ENCODE measurements around the gene FIBCD1.

FIBCD1 gene

DNA sequence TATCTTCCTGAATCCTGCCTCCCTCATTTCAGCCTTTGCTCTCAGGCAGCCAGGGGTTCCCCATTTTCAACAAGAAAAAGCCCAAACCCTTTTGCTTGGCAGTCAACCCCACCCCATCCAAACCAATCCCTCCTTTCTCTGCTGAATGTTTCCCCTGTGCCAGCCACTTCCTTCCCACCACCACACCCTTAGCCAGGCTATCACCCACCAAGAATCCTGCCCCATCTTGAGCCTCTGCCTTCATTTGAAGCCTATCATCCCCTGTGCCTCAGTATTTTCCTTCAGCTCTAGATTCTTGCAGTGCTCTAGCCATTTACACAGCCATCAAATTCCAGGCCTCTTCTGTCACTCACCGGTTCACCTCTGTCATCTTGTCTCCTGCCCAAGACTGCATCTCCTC lies 15.3 kb upstream of the FIBCD1 start:
- DNase-seq, result no peak

DNA sequence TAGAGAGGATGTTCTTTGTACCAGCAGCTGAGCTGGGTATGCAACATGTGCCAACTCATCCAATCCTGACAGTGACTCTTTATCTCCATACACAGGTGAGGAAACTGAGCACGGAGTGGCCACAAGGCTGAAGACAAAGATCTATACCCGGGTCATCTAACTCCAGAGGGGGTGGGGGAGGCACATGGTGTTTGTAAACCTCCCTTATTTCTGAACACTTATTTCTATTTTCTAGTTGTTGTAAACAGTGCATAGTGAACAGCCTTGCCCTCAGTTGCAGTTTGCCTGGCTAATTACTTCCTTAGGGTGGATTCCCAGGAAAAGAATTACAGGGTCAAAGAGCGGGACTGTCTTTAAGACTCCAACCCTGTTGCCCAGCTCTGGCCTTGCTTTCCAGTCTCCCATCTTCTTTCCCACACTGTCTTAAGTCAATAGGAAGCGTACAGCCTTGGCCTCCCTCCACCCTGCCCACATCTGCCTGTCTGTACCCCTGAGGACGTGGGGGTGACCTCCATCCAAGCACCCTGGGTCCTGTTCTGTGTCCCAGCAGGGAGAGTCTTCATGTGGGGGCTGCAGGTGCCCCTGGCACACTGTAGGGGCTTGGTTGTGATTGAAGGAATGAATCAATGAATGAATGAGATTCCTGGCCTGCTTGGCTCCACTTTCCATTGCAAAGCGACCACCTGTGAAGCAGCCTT lies 13.2 kb upstream of the FIBCD1 start:
- DNase-seq, result no peak

DNA sequence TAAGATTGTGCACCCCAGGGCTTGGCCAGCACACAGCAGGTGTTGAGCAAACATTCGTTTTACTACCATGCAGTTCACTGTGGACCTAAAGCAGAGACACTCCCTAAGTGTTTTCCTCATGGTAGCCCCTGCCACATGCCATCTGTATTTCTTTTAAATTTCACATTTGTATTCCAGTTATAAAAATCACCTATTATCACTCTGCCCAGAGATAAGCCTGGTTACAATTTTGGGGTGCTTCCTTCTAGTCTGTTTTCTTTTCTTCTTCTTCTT lies 10.9 kb upstream of the FIBCD1 start:
- no peak for DNase-seq

DNA sequence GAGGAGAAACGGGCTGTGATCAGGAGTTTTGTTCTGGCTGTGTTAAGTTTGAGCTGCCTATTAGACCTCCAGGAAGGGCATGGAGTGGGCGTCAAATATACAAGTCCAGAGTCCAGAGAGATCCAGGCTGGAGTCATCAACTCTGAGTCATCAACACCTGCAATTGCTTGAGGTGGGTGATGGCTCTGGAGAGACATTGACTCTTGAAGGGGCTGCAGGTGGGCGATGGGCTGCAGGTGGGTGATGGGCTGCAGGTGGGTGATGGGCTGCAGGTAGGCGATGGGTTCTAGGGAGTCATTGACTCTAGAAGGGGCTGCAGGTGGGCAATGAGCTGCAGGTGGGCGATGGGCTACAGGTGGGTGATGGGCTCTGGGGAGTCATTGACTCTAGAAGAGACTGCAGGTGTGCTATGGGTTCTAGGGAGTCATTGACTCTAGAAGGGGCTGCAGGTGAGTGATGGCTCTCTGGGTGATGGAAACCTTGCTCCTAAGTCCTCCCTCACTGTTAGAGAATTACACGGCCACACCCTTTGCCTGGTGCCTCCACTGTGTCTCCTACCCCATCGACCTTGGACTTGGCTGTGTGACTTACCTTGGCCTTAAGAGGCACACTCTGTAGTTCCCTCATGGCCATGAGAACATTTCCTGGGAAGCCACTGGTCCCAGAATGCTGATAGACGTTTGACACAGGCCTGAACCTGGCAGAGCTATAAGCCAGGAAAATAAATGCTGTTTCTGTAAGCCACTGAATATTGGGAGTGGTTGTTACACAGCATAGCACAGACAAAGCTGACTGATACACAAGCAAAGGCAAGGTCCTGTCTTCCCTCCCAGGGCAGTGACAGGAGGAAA lies 10.4 kb upstream of the FIBCD1 start:
- no peak for DNase-seq

DNA sequence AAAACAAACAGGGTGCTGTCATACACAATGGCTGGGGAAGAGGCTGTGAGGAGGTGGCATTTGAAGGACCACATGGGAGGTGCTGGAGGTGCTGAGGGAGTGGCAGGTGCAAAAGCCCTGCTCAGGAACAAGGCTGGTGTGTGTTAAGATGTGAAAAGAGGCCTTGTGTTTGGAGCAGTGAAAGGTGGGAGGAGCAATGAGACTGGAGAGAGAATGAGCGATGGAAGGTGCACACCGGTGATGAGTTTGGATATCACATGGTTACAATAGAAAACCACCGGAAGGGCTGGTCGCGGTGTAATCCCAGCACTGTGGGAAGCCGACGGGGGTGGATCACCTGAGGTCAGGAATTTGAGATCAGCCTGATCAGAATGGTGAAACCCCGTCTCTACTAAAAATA lies 9.2 kb upstream of the FIBCD1 start:
- DNase-seq, result no peak

DNA sequence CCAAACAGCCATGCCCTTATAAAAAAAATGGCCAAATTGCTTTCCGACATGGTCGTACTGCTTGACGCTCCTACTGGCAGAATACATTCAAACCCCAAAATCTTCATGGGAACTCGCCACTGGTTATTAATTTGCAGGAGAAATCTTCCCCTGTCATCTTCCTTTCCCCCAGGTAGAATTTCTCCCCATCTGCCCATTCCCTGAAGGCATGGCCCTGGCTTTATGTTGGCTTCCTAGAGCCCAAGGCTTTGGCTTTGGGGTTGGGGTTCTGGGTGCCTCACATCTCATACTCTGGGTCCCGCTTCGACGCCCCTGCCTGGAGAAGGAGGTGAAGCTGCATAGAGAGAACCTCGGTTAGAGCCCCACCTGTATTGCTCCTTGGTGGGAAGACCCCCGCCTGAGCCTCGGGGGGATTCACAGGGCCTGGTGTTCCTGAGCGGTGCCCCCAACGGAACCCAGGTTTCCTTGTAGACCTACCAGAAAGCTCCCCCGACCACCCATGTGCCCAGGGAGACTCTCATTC lies 8.6 kb upstream of the FIBCD1 start:
- DNase-seq, result no peak

DNA sequence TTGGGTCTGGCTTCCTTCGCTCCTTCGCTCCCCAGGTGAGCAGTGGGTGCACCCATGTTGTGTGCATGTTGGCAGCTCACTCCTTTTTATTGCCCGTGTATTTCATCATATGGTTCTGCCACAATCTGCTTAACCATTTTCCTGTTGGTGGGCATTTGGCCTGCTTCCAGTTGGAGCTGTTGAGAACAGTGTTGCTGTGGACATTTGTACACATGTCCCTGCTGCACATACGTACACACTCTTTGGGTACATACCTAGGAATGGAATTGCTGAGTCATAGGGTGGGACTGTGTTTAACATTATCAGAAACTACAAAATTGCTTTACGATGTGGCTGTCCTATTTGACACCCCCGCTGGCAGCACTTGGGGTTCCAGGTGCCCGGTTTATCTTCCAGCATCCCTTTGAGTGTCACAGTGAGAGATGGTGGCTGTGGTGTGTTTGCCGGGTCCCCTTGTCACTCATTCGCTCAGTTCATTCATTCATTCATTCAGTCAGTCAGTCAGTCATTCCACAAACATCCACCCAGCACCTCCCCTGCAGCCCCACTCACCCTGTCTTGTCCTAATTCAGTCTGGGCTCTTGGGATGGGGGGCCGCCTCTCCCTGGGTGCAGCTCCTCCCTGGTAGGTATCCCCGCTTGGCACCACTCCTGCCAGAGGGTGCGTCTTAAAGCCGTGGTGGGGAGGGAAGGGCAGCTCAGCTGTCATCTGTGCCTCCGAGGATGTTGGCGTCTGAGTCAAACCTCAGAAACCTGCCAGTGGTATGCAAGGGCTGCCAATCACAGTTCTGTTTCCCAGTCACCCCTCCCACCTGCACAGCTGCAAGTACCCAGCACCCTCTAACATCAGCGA lies 7.9 kb upstream of the FIBCD1 start:
- no peak for DNase-seq

DNA sequence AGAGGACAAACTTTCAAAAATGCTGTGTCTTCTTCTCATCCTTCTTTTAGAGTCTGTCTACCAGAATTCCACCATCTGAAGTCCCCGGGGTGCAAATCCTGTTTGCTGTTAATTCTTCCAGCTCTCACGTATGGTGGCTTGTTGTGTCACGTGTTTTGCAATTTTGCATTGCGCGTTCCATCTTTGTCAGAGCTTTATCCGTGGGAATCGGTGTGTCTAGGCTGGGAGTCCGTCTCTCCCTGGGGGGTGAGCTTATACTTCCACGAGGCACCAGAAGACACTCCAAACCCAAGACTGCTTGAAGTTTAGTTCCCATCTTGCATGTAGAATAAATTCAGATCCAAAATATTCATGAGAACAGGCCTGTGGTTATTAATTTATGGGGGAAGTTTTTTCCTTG lies 6.1 kb upstream of the FIBCD1 start:
- DNase-seq, result no peak

DNA sequence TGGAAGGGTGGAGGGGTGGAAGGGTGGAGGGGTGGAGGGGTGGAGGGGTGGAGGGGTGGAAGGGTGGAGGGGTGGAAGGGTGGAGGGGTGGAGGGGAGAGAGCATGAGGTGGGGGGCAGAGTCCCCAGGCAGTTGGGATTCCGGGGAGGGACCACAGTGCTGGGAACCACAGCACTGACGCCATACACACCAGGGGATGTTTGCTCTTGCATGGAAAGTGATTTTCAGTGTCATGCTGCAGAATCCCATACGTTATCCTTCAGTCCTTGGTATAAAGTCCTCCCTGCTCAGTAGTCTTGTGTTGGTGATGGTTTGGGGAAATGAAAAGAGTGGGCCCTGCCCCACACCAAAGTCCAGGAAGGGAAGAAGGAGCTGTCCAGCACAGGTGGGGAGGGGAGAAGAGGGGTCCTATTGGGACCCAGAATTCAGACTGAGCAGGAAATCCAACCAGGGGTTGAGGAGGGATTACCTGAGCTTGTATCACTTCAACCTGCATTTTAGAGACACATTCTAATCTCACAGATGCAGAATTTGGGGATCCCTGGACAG lies 5.5 kb upstream of the FIBCD1 start:
- no peak for DNase-seq

DNA sequence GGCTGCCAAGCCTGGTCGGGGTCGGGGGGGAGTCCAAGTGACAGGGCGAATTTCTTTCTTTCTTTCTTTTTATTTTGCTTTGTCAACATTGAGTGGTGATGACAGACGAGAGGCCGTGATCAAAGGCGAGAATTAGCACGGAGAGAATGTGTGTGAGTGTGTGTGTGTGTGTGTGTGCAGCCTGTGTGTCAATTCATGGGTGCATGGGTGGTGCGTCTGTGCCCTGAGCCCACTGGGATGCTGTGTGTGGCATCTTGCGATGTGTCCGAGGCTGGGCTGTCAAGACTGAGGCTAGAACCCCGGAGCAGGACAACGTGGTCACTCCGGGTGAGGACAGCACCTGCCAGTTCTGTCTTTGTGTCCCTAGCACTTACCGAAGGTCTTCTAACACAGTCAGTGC lies 4.7 kb upstream of the FIBCD1 start:
- DNase-seq, result no peak

DNA sequence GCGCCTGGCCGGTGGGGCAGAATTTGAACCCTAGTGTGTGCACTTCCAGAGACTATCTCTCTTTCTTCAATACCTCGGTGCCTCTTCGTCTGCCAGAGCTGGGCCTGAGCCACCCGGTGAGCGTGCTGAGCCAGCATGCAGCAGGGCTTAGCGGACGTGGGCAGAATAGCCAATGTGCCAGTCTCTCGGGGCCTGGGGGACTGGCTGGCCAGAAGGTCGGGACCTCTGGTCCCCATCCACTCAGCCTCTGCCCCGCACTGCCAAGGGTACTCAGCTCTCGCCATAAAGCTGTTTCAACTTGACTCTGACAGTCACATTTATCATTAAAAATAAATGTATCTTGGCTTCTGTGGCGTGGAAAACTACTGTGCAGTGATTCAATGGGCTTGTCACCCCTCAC lies 4.2 kb upstream of the FIBCD1 start:
- no peak for DNase-seq

DNA sequence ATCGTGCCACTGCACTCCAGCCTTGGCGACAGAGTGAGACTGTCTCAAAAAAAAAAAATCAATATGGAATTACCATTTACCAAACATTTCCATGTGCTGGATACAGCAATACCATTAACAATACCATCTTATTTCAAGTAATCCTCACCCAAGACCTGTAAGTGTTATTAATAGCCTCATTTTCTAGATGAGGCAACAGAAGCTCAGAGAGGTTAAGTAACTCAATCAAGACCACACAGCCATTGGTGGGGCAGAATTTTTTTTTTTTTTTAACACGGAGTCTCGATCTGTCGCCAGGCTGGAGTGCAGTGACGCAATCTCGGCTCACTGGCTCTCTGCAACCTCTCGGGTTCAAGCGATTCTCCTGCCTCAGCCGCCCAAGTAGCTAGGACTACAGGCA lies 3.6 kb upstream of the FIBCD1 start:
- DNase-seq, result no peak

DNA sequence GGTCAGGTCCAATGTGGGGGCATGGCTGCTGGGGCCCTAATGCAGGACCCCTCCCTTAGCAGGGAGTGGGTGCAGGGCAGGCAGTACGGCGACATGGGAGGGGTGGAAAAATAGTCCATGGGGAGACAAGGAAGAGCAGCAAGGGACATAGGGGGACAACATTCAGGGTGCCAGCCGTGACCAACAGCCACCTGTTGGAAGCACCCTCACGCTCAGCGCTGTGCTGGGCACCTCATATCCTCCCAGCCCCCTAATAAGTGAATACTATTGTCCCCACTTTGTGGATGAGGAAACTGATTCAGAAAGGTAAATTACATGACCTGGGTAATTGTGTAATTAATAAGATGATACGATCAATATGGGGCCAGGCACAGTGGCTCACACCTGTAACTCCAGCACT lies 3.0 kb upstream of the FIBCD1 start:
- no peak for DNase-seq

DNA sequence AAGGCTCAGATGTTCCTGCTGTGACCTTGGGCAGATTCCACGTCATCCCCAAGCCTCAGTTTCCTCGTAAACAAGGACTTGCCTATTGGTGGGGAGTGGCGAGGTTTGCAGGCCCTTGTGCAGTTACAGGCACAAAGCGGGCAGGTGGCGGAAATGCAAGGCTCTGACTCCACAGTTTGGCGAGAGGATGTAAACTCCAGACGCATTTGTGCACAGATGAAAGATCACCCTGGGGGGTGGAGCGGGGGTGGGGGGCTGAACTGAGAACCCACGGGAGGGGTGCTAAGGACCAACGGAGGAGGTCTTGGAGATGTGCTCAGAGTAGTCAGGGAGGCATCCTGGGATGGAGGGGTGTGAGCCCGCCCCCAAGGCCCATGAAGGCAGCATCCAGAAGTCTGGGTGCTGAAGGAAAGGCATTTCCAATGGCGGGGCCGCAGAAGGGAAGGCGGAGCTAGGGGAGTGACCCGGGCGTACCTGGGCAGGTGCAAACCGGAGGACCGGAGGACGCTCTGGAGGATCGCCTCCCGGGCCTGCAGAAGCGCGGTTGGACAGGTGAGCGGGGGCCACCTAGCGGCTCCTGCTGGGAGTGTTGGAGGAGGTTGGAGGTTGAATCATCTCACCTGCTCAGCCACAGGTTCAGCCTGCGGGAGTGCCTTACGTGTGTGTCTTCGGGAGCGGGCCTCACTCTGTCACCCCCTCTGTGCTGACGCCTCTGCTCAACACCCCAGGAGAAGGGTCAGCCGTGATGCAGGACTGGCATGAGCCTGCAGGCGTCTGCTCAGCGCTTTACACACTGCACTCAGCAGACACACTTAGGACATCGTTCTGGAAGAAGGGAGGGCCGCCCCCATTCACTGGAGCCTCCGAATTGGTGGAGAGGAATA lies 1.9 kb upstream of the FIBCD1 start:
- peak; percentile 52 for DNase-seq

DNA sequence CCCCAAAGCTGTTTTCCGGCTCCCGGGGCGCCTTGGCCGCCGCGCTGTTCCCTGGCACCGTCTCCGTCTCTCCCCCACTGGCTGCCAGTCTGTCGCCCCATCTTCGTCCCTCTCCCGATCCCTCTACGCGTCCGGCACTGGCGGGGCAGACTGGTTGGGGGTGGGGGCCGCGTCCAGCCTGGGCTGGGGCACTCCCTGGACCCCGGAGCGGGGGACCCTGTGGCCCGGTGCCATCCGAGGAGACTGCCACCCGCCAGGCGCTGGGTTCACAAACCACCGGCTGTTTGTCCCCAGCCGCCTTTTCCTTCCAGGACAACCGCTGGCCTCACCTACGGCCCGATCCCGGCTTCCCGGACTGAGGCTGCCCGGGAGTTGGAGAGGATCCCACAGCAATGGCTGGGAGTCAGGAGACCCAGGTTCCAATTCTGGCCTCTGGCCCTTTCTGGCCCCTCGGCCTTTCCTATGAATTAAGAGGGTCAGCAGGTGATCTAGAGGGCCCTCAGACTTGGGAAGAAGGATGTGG lies 1.0 kb upstream of the FIBCD1 start:
- DNase-seq, result no peak

DNA sequence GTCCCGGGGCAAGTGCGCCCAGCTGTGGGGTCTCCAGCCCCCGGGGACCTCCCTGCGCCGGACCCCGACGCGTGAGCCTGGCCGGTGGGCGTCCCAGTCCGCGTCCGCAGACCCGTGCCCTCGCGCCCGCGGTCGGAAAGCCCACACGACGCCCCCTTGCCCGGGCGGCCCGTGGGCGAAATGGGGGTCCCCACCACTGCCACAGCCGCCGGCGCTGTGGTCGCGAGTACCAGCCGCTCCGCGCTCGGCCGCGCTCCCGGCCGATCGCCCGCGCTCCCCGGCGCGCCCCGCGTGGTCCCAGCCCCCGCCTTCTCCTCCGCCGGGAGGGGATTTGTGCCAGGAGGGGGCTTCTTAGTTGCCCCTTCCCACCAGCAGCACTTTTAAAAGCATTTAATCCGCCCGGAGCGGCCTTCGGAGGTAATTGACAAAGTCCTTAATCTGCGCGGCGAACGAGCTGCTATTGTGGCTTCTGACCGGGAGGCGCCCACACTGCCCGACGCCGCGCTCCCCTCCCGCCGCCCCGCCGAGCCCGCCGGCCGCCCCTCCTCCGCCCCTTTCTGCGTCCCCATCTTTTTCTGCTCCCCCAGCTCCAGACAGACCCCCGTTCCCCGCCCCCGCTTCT lies 469 bp upstream of the FIBCD1 start:
- no peak for DNase-seq

DNA sequence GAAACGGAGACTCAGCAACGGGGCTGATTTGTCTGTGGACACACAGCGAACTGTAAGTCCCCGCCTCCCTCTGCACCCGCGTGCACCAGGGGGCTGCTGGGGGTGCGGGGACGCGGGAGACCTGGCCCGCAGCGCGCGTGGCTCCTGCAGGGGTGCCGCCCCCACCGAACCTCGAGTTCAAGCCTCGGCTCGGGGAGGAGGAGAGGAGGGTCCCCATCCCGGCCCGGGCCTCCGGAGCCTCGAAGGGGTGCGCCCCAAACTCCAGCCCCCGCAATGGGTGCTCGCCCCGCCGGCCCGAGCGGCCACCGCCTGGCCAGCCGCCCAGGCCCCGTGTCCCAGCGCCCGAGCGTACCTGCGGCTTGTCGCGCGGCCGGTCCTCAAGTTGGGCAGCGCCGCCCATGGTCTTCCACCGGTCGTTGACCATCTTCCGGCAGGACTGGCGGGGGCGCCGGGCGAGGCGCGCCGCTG lies 829 bp downstream of the FIBCD1 start:
- no peak for DNase-seq

DNA sequence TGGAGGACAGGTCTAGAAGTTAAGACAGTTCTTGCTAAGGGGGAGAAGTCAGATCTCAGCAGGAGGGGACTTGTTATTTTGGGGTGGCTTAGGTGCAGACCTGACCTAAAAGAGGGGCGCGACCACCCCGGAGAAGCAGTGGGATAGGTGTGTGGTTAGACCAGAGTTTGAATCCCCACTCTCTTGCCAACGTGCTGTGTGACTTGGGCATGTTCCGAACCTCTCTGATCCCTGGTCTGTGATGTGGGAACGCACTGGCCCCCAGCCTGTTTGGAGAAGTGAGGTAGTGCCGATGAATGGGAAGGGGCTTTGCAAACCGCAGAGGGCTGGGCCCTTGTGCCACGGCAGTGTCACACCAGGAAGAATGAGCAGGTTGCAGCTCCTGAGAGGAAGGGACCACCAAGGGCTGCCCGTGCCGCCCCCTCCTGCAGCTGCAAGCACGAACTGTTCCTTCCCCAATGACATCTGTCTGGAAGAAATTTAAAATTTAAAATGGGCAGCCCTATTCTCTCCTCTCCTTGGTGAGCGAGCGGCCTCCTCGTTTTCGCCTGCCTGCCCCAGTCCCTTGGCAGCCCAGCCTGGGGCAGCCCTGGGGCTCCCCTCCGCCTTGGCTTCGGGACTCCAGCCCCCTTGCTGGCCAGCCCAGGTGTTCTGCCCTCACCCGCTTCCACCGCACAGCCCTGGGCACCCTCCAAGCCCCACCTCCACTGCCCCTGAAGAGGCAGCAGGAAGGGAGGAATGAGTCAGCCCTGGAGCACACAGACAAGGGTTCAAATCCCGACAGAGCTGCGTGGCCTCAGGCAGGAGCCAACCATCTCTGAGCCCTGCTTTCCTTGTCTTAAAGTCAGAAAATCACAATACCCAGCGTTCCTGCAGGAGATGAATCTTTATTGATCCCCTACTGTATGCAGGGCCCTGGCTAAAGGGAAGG lies 1.6 kb downstream of the FIBCD1 start:
- no peak for DNase-seq

DNA sequence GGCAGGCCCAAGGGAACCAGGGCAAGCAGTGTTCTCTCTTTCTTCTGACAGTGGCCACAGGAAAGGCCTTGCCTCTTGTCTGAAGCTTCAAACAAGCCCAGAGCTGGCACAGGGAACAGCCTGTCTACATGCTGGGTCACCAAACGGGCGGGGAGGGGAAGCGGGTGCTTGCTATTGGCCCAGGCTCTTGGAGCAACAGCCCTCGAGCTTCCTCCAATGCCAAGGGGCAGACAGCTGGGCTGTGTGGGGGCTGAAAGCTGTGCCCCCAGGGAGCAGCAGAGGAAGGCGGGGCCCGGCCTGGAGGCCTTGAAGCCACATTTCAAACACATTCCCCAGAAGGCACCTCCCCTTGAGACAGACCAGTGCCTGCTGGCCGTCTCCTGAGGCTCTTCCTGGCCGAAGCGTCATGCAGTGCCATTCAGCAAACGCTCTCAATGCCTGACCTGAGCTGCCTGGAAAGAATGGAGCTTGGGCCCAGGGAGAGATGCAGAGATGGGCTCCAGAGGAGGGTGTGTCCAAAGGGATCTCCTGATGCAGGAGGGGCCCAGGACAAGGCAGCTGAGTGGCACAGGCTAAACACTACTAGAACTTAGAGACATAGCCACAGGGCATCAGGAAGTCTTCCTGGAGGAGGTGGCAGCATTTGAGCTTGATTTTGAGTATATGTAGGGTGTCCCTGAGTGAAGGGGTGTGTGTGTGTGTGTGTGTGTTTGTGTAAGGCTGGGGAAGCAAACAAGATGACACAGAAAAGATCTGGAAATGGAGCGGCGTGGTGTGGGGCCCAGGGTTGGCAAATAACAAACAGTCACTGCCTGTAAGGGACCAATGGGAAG lies 2.5 kb downstream of the FIBCD1 start:
- DNase-seq, result no peak
